Neural cell (in vitro differentiated cells): ENCODE measurements around the gene MRPL34. TPM values are rescaled to one million over a fixed set of nuclear protein-coding genes. Genes with fewer than 3 reads are reported as not detected.
A peak's percentile ranks its signal among the peaks of the same experiment; 100 is the strongest.

ENCODE experiments used
- H2AFZ ChIP-seq: fragments of 200-600, 300-800 bp; sonication (generic), shearing (Covaris generic); 2 replicates; pipeline ENCODE4 v1.6.0; 2014; ENCODE audit warnings: low read depth, mild to moderate bottlenecking, antibody characterized with exemption, low read length, moderate library complexity
- H3F3A ChIP-seq: fragments of 200-600 bp; shearing (Covaris generic); 2 replicates; pipeline ENCODE4 v1.6.1; 2016; ENCODE audit warnings: mild to moderate bottlenecking, moderate library complexity, mixed read lengths, antibody characterized with exemption, low read length; ENCODE audit not compliant: insufficient read depth, poor library complexity, severe bottlenecking
- H3K27ac ChIP-seq: fragments of 200-600, 300-800 bp; sonication (generic), shearing (Covaris generic); 2 replicates; pipeline ENCODE4 v1.5.1; 2014; ENCODE audit warnings: mild to moderate bottlenecking, low read length, moderate library complexity
- H3K27me3 ChIP-seq: fragments of 300-800, 200-600 bp; sonication (generic), shearing (Covaris generic); 2 replicates; pipeline ENCODE4 v1.6.0; 2014; ENCODE audit warnings: mild to moderate bottlenecking, low read depth, low read length, moderate library complexity; ENCODE audit not compliant: insufficient read depth
- H3K36me3 ChIP-seq: fragments of 300-800, 200-600 bp; sonication (generic), shearing (Covaris generic); 2 replicates; pipeline ENCODE4 v1.5.1; 2014; ENCODE audit warnings: mild to moderate bottlenecking, antibody characterized with exemption, low read length, moderate library complexity; ENCODE audit not compliant: insufficient read depth
- H3K4me2 ChIP-seq: fragments of 300-800, 200-600 bp; sonication (generic), shearing (Covaris generic); 2 replicates; pipeline ENCODE4 v1.6.0; 2014; ENCODE audit warnings: mild to moderate bottlenecking, low read length
- H3K4me3 ChIP-seq: fragments of 300-800, 200-600 bp; sonication (generic), shearing (Covaris generic); 2 replicates; pipeline ENCODE4 v1.5.1; 2014; ENCODE audit warnings: mild to moderate bottlenecking, low read length, moderate library complexity
- H3K79me2 ChIP-seq: fragments of 200-600 bp; shearing (Covaris generic); replicated peaks from 2 replicates; pipeline ENCODE4 v1.6.0; 2014; ENCODE audit warnings: mild to moderate bottlenecking, low read length, moderate library complexity; ENCODE audit not compliant: insufficient read depth
- H3K9ac ChIP-seq: fragments of 300-800, 200-600 bp; sonication (generic), shearing (Covaris generic); 2 replicates; pipeline ENCODE4 v1.6.1; 2016; ENCODE audit warnings: mild to moderate bottlenecking, low read length, mixed read lengths
- H3K9me2 ChIP-seq: fragments of 200-600 bp; shearing (Covaris generic); 2 replicates; pipeline ENCODE4 v1.6.1; 2016; ENCODE audit warnings: mild to moderate bottlenecking, low read length, mixed read lengths; ENCODE audit not compliant: insufficient read depth
- H3K9me3 ChIP-seq: fragments of 200-600, 300-800 bp; sonication (generic), shearing (Covaris generic); 2 replicates; pipeline ENCODE4 v1.6.1; 2016; ENCODE audit warnings: mild to moderate bottlenecking, mixed run types, low read length, moderate library complexity, mixed read lengths
- H4K20me1 ChIP-seq: fragments of 200-600 bp; shearing (Covaris generic); 2 replicates; pipeline ENCODE4 v1.6.1; 2016; ENCODE audit warnings: mild to moderate bottlenecking, mixed run types; ENCODE audit not compliant: insufficient read depth
- EP300 ChIP-seq: fragments of 450-650 bp; conservative IDR thresholded peaks from 2 replicates; pipeline ENCODE4 v1.6.1; 2014; ENCODE audit warnings: antibody characterized with exemption, mild to moderate bottlenecking, moderate library complexity; ENCODE audit not compliant: poor library complexity, severe bottlenecking
- EZH2 ChIP-seq: fragments of 200-600, 300-800 bp; shearing (Covaris generic), sonication (generic); IDR thresholded peaks from 2 replicates; pipeline ENCODE4 v1.6.1; 2014; ENCODE audit warnings: antibody characterized with exemption, low read length, borderline replicate concordance, mild to moderate bottlenecking; ENCODE audit not compliant: insufficient read depth, poor library complexity, severe bottlenecking
- MXI1 ChIP-seq: fragments of 450-650 bp; conservative IDR thresholded peaks from 2 replicates; pipeline ENCODE4 v1.6.1; 2014; ENCODE audit warnings: antibody characterized with exemption, mild to moderate bottlenecking; ENCODE audit not compliant: poor library complexity, severe bottlenecking
- POLR2AphosphoS5 ChIP-seq: IDR thresholded peaks from 2 replicates; pipeline ENCODE4 v1.6.1; 2012
- RAD21 ChIP-seq: fragments of 450-650 bp; conservative IDR thresholded peaks from 2 replicates; pipeline ENCODE4 v1.6.1; 2014; ENCODE audit warnings: antibody characterized with exemption, mild to moderate bottlenecking, moderate library complexity
- SMC3 ChIP-seq: fragments of 450-650 bp; conservative IDR thresholded peaks from 2 replicates; pipeline ENCODE4 v1.6.1; 2014; ENCODE audit warnings: antibody characterized with exemption, mild to moderate bottlenecking, moderate library complexity; ENCODE audit not compliant: poor library complexity
- TAF1 ChIP-seq: IDR thresholded peaks from 2 replicates; pipeline ENCODE4 v1.6.1; 2012; ENCODE audit warnings: low read depth
- polyA plus RNA-seq: library from polyadenylated mRNA; depleted of rRNA; stranded (reverse); fragments of >200 nt; gene quantifications from 2 replicates; pipeline ENCODE4 v1.2.3, GENCODE V29; 2014
- TF ChIP-seq, protein P1 (sequence below): IDR thresholded peaks from 2 replicates; pipeline ENCODE4 v1.6.1; 2012; ENCODE audit warnings: borderline replicate concordance
- TF ChIP-seq, protein P2 (sequence below): fragments of 450-650 bp; IDR thresholded peaks from 2 replicates; pipeline ENCODE4 v1.5.1; 2014; ENCODE audit warnings: antibody characterized with exemption, mild to moderate bottlenecking, moderate library complexity; ENCODE audit not compliant: poor library complexity, severe bottlenecking

The MRPL34 gene
- polyA plus RNA-seq, 1 donor from 2014 or later = 61.7 TPM

GRCh38 chr19:17346109-17346671 is 40.5 kb downstream of the MRPL34 start:
- Histone ChIP-seq H3K4me2 (no peak overlapping the region), H3K27me3 (no peaks in the 10 kb centered on the region), H3K9me2 (no peaks in the 10 kb centered on the region), H3K36me3 (no peaks in the 10 kb centered on the region), H3K79me2 (no peaks in the 10 kb centered on the region), H3K4me3 (no peak overlapping the region), H2AFZ (no peak overlapping the region), H4K20me1 (no peaks in the 10 kb centered on the region), H3F3A (no peaks in the 10 kb centered on the region), H3K9me3 (no peaks in the 10 kb centered on the region), H3K9ac (no peak overlapping the region), H3K27ac (no peak overlapping the region)
- TF ChIP-seq, protein P1, sequence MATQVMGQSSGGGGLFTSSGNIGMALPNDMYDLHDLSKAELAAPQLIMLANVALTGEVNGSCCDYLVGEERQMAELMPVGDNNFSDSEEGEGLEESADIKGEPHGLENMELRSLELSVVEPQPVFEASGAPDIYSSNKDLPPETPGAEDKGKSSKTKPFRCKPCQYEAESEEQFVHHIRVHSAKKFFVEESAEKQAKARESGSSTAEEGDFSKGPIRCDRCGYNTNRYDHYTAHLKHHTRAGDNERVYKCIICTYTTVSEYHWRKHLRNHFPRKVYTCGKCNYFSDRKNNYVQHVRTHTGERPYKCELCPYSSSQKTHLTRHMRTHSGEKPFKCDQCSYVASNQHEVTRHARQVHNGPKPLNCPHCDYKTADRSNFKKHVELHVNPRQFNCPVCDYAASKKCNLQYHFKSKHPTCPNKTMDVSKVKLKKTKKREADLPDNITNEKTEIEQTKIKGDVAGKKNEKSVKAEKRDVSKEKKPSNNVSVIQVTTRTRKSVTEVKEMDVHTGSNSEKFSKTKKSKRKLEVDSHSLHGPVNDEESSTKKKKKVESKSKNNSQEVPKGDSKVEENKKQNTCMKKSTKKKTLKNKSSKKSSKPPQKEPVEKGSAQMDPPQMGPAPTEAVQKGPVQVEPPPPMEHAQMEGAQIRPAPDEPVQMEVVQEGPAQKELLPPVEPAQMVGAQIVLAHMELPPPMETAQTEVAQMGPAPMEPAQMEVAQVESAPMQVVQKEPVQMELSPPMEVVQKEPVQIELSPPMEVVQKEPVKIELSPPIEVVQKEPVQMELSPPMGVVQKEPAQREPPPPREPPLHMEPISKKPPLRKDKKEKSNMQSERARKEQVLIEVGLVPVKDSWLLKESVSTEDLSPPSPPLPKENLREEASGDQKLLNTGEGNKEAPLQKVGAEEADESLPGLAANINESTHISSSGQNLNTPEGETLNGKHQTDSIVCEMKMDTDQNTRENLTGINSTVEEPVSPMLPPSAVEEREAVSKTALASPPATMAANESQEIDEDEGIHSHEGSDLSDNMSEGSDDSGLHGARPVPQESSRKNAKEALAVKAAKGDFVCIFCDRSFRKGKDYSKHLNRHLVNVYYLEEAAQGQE = no peak
- TF ChIP-seq, protein P2, sequence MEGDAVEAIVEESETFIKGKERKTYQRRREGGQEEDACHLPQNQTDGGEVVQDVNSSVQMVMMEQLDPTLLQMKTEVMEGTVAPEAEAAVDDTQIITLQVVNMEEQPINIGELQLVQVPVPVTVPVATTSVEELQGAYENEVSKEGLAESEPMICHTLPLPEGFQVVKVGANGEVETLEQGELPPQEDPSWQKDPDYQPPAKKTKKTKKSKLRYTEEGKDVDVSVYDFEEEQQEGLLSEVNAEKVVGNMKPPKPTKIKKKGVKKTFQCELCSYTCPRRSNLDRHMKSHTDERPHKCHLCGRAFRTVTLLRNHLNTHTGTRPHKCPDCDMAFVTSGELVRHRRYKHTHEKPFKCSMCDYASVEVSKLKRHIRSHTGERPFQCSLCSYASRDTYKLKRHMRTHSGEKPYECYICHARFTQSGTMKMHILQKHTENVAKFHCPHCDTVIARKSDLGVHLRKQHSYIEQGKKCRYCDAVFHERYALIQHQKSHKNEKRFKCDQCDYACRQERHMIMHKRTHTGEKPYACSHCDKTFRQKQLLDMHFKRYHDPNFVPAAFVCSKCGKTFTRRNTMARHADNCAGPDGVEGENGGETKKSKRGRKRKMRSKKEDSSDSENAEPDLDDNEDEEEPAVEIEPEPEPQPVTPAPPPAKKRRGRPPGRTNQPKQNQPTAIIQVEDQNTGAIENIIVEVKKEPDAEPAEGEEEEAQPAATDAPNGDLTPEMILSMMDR = peak; percentile 86
- no peak for TF ChIP-seq EZH2
- TF ChIP-seq EP300 = no peak
- TF ChIP-seq POLR2AphosphoS5 = no peak
- TF ChIP-seq MXI1 = no peak
- no peak for TF ChIP-seq TAF1
- peak; percentile 85 for TF ChIP-seq SMC3
- TF ChIP-seq RAD21 = peak; percentile 74

- Histone ChIP-seq H4K20me1 (no peaks in the 10 kb centered on the region), H3K27me3 (no peaks in the 10 kb centered on the region), H3K9ac (no peak overlapping the region), H3F3A (no peaks in the 10 kb centered on the region), H2AFZ (no peak overlapping the region), H3K4me3 (no peak overlapping the region), H3K4me2 (no peak overlapping the region), H3K36me3 (no peaks in the 10 kb centered on the region), H3K27ac (no peak overlapping the region), H3K9me2 (no peaks in the 10 kb centered on the region), H3K9me3 (no peaks in the 10 kb centered on the region), H3K79me2 (no peaks in the 10 kb centered on the region)
- TF ChIP-seq RAD21 (no peak), EZH2 (no peak), SMC3 (no peak), POLR2AphosphoS5 (no peak), EP300 (no peak), MXI1 (no peak), TAF1 (no peak)
- TF ChIP-seq, protein P2 = no peak
- TF ChIP-seq, protein P1 = no peak
Observed at GRCh38 chr19:17347361-17347760, 41.7 kb downstream of the MRPL34 start.
